GM13976 (cell line): Measurements from ENCODE around the gene CFAP57.

ENCODE experiments used
- DNase-seq: peaks from one replicate; pipeline ENCODE4 v3.0.0; 2012; ENCODE audit warnings: low spot score
- in situ Hi-C: fragments of 300-500 bp; cut with MboI; formaldehyde crosslinking; loops from one replicate; pipeline ENCODE4 v1.12.0; 2022; ENCODE audit warnings: low sequenced_read_pairs, mixed read lengths, inconsistent platforms; ENCODE audit not compliant: unreplicated experiment
- TF ChIP-seq, protein P1 (sequence below): IDR thresholded peaks from 2 replicates; pipeline ENCODE4 v1.5.1; 2012; ENCODE audit warnings: borderline replicate concordance, mild to moderate bottlenecking; ENCODE audit not compliant: insufficient read depth; ENCODE audit errors: extremely low read depth, missing control alignments, control extremely low read depth

CFAP57 gene

DNA sequence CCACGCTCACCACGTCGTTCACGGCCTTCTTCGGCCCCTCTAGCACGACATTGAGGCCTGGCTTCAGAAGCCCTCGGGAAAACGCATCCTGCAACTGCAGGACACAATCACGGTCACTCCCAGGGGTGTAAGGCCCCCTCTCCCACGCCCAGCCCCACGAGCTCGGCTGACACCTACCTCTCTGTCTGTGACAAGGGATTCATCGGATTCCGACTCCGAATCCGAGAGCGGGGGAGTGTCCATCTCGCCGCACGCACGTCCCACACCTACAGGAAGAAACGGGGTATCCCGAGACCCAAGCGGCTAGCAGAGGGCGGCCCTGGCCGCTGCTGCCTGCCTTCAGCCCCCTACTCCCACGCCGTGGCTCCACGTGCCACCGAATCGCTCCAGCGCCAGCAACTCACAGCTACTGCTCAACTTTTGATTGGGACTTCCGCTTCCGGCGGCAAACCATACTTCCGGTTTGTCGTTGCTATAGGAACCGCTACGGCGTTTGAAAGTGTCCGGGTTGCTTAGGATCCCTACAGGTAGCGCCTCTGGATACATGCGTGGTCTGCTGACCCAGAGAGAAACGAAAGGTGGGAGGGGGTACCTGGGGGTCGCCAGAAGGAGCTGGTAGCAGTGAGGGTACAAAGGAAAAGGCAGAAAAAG lies at the start of gene CFAP57, which contains the start of gene EBNA1BP2:
Gene CFAP57 (plus strand): TSS at position 455 of the 651 bp plus-strand sequence. CDS start 424 bp downstream, outside the sequence.
Gene EBNA1BP2 (minus strand): TSS at position 415 of the 651 bp plus-strand sequence. CDS start 172 bp downstream, at position 243.
- in situ Hi-C loops: no loop called here
- peak; percentile 95 for DNase-seq
- TF ChIP-seq, protein P1, sequence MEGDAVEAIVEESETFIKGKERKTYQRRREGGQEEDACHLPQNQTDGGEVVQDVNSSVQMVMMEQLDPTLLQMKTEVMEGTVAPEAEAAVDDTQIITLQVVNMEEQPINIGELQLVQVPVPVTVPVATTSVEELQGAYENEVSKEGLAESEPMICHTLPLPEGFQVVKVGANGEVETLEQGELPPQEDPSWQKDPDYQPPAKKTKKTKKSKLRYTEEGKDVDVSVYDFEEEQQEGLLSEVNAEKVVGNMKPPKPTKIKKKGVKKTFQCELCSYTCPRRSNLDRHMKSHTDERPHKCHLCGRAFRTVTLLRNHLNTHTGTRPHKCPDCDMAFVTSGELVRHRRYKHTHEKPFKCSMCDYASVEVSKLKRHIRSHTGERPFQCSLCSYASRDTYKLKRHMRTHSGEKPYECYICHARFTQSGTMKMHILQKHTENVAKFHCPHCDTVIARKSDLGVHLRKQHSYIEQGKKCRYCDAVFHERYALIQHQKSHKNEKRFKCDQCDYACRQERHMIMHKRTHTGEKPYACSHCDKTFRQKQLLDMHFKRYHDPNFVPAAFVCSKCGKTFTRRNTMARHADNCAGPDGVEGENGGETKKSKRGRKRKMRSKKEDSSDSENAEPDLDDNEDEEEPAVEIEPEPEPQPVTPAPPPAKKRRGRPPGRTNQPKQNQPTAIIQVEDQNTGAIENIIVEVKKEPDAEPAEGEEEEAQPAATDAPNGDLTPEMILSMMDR: no peak

GRCh38 chr1:43123031-43123430 lies 49.1 kb upstream of the CFAP57 start:
- DNase-seq: no peak
- in situ Hi-C loops: no loop called here
- TF ChIP-seq, protein P1: no peak

GRCh38 chr1:43128816-43129215 lies 43.3 kb upstream of the CFAP57 start:
- in situ Hi-C loops: no loop called here
- DNase-seq: no peak
- TF ChIP-seq, protein P1: no peak

DNA sequence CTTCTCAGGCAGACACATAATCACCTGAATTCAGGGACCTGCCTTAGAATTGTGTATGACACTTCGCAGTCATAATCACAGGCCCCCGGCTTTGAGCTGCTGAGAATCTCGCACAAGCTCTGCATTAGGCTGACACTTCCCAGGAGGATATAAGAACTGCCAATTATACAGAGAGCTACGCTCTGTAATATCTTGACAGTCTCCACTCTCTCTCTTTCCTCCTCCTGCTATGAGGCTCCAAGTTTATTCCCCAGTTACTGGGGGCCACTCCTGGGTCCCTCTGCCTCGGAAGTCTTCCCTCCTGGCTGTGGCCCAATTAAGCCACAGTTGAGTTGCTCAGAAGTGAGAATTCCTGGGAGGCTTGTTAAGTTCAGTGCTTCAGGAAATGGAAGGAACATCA lies 42.7 kb upstream of the CFAP57 start:
- in situ Hi-C loops: no loop called here
- TF ChIP-seq, protein P1: no peak

GRCh38 chr1:43134068-43134467 lies 38.1 kb upstream of the CFAP57 start:
- DNase-seq: no peak
- TF ChIP-seq, protein P1: no peak
- in situ Hi-C loops: no loop called here

More for the DNA sequence above, 42.7 kb upstream of the CFAP57 start:
- no peak for DNase-seq

GRCh38 chr1:43134640-43135039 lies 37.5 kb upstream of the CFAP57 start:
- DNase-seq: no peak
- TF ChIP-seq, protein P1: no peak
- in situ Hi-C loops: no loop called here
